Stimulated activated naive CD8-positive, alpha-beta T cell treated with anti-CD3 and anti-CD28 coated beads, Interleukin-15, amount 100 ng/mL, for 72 hours (primary cell): ENCODE results near the gene FANK1.
"Not testable (repeated sequence)": the region's sequence is repeated elsewhere in the genome, so short reads cannot be mapped to it uniquely, and the experiment has no call there.

Experiments
- ATAC-seq: fragments of 150-1000 bp; cut with Tn5 transposase; 2 replicates; pipeline ENCODE4 v1.10.0; 2021; ENCODE audit warnings: mild to moderate bottlenecking, moderate library complexity
- DNase-seq, 2 donors: peaks; one replicate each; pipeline ENCODE4 v3.0.0; 2021 to 2022
- H3K27ac Mint-ChIP-seq, 2 donors: one replicate each; pipeline ENCODE4 v1.8.0; 2022; ENCODE audit warnings: mild to moderate bottlenecking in 2 of 2, mixed read lengths in 2 of 2, moderate library complexity in 2 of 2
- H3K27me3 Mint-ChIP-seq: one replicate; pipeline ENCODE4 v1.8.0; 2022; ENCODE audit warnings: mixed read lengths
- H3K4me1 Mint-ChIP-seq: one replicate; pipeline ENCODE4 v1.8.0; 2022; ENCODE audit warnings: mild to moderate bottlenecking, mixed read lengths
- H3K4me3 Mint-ChIP-seq, 2 donors: one replicate each; pipeline ENCODE4 v1.8.0; 2022; ENCODE audit warnings: mild to moderate bottlenecking in 2 of 2, mixed read lengths in 2 of 2, moderate library complexity in 1 of 2
- H3K9me3 Mint-ChIP-seq, 2 donors: one replicate each; pipeline ENCODE4 v1.8.0; 2022; ENCODE audit warnings: mixed read lengths in 2 of 2

The FANK1 gene

DNA sequence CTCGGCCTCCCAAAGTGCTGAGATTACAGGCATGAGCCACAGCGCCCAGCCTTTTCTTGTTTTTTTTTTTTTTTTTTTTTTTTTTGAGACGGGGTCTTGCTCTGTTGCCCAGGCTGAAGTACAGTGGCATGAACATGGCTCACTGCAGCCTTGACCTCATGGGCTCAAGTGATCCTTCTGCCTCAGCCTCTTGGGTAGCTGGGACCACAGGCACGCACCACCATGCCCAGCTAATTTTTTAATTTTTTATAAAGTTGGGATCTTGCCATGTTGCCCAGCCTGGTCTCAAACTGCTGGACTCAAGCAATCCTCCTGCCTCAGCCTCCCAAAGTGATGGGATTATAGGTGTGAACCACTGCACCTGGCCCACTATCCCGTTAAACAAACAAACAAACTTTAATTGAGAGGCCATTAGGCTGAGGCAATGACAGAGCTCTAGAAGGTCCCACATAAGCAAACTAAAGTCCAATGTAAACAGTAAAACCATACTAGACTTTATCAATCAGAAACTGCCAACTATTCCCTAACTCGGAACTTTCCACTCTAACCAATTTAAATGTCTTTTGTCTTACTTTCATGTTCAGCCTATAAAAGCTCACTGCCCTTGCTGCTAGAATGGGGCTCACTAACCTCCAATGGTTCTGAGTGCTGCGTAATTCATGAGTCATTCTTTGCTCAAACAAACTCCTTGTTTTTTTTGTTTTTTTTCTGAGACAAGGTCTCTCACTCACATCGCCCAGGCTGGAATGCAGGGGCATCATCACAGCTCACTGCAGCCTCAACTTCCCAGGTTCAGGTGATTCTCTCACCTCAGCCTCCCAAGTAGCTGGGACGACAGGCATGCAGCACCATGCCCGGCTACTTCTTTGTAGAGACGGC lies 17.2 kb upstream of the FANK1 start:
- Mint-ChIP-seq H3K4me1 (no peaks in the 10 kb centered on the region), H3K4me3 (no peak overlapping the region), H3K27ac (no peak overlapping the region), H3K27me3 (no peaks in the 10 kb centered on the region), H3K9me3 (no peaks in the 10 kb centered on the region)
- DNase-seq (no peak), ATAC-seq (no peak)

DNA sequence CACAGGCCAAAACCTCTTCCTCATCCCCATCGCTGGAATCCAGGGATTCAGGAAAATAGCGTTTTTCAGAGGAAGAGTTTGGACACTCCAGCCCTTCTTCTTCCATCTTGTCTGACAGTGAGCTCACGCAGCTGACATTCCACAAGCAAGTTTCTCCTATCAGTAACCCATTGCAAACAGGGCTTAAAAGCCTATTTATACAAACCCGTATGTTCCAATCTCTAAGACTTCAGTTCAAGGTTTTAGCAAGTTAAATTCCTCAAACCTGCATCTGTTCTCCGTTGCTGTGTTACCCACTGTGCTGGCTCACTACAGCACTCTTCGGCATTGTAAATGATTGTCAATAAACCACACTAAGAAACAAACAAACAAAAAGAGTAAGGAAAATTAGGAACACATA lies 15.6 kb upstream of the FANK1 start:
- no peaks in the 10 kb centered on the region for H3K4me1 Mint-ChIP-seq
- no peak for DNase-seq
- H3K27me3 Mint-ChIP-seq = no peaks in the 10 kb centered on the region
- no peak for ATAC-seq
- no peak overlapping the region for H3K27ac Mint-ChIP-seq
- no peak overlapping the region for H3K4me3 Mint-ChIP-seq
- no peaks in the 10 kb centered on the region for H3K9me3 Mint-ChIP-seq

- no peak for DNase-seq
- Mint-ChIP-seq H3K4me3 (no peak within 1 kb of the TSS), H3K9me3 (no peaks in the 10 kb centered on the region), H3K27ac (peak within 1 kb of the TSS in 1 of 2 donors; percentile 8), H3K27me3 (no peaks in the 10 kb centered on the region), H3K4me1 (no peaks in the 10 kb centered on the region)
- no peak for ATAC-seq
Measured at GRCh38 chr10:125881192-125881591, 15.2 kb upstream of the FANK1 start, which contains the start of gene DHX32. TSS of gene DHX32 (minus strand) at chr10:125881292. CDS start at chr10:125880824, 468 bp downstream.

DNA sequence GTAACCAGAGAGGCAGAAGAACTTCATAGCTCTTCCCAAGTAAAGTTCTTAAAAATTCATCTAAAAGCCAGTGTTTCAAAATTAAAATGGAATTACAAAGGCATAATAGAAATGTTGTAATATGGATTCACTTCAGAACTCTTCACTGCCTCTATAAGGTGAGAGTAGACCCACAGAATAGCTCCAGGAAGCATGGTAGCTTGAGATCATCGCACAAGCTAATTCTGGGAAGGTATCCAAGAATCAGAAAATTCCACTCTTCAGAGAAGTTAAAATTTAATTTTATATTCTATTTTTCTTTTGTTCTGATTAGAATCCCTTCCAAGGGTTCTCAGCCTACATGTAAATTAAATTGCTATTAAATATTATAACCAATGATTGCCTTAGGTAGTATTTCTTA lies 13.8 kb upstream of the FANK1 start:
- no peak for ATAC-seq
- Mint-ChIP-seq H3K4me3 (no peak overlapping the region), H3K27ac (no peak overlapping the region), H3K9me3 (no peaks in the 10 kb centered on the region), H3K4me1 (no peaks in the 10 kb centered on the region), H3K27me3 (no peaks in the 10 kb centered on the region)
- DNase-seq = no peak

- Mint-ChIP-seq H3K4me1 (no peaks in the 10 kb centered on the region), H3K9me3 (no peaks in the 10 kb centered on the region), H3K27ac (no peak overlapping the region), H3K27me3 (no peaks in the 10 kb centered on the region), H3K4me3 (no peak overlapping the region)
- no peak for ATAC-seq
- no peak for DNase-seq
Measured at GRCh38 chr10:125883211-125883610, 13.2 kb upstream of the FANK1 start.

DNA sequence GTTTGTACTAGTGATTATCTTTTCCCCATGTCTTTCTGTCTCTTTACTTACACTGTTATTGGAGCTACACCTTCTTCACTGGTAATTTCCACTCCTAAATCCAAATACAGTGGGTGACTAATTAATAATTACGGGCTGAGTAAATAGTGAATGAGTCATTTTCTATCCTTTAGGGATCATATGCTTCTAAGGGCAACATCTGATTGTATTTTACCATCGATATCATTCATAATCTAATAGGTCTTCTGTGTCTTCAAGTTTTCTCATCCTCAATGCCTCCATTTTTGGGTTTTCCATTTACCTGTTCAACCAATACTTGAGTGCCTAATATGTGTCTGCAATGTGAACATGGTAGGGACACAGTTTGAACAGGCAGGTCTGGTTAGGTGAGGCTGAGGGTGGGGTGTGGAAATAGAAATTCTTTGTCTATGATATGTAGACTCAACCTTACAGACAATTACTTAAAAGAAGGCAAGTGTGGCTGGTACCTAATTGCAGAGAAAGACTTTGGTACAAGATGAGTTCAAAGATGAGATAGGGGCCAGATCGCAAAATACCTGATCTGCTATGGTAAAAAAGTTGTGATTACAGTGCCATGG lies 9.4 kb upstream of the FANK1 start:
- Mint-ChIP-seq H3K27me3 (no peaks in the 10 kb centered on the region), H3K4me3 (no peak overlapping the region), H3K9me3 (no peaks in the 10 kb centered on the region), H3K4me1 (no peaks in the 10 kb centered on the region), H3K27ac (no peak overlapping the region)
- ATAC-seq (no peak), DNase-seq (no peak)

DNA sequence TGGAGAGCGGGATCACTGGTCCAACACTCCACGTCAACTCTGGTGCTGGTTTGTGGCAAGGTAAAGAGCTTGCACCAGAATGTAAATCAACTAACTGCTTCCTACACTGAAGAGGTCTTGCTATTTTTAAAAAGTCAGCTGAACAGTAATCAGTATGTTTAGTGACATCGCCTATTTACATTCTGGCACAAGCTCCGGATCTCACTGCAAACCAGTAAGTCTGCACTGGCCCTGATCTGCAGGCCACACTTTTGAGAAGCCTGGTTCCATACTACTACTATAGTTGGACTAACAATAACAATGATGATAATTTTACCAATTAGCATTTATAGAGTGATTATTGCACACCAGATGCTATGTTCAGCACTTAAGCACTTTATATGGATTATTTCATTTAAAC lies 6.9 kb upstream of the FANK1 start:
- not testable (repeated sequence) for H3K27me3 Mint-ChIP-seq, H3K27ac Mint-ChIP-seq, H3K4me1 Mint-ChIP-seq, H3K4me3 Mint-ChIP-seq, H3K9me3 Mint-ChIP-seq, ATAC-seq, DNase-seq

DNA sequence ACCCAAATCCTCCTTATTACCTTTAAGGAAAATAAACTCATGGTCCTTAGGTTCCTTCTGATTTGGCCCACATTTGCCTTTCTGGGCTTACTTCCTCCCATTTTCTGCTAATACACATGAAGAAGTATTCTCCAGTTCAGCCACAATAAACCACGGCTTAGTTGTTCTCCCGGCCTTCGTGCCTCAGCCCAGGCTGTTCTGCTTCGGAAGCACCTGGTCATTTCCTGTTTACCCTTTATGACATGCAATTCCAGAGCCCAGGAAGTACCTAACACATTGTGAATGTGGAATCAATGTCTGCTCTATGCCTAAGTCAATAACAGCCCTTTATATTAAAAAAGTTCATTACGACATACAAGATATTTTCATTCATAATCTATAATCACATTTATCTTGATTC lies 4.0 kb upstream of the FANK1 start:
- H3K4me1 Mint-ChIP-seq = peaks cover 21% of the 10 kb centered on the region
- H3K27ac Mint-ChIP-seq, H3K9me3 Mint-ChIP-seq, H3K4me3 Mint-ChIP-seq, ATAC-seq, H3K27me3 Mint-ChIP-seq, DNase-seq: not testable (repeated sequence)

DNA sequence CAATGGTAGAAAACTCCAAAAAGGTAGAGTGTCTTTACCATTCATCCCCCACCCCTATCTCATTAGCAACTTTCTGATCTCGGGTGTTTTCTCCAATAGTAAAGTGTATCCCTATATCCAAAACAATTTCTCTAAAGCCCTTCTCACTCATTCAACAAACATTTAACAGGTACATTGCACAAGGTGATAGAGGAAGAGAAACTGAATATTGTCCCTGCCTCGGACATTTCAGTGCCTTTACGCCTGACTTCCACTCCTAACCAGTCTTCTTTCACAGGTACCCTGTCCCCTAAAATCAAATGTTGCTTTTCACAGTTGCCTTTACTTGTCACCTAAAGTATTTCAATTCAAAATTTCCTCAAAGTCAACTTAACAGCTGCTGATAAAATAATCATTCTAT lies 2.2 kb upstream of the FANK1 start:
- H3K9me3 Mint-ChIP-seq, H3K27ac Mint-ChIP-seq, ATAC-seq, DNase-seq, H3K4me3 Mint-ChIP-seq, H3K27me3 Mint-ChIP-seq: not testable (repeated sequence)
- peaks cover 22% of the 10 kb centered on the region for H3K4me1 Mint-ChIP-seq

DNA sequence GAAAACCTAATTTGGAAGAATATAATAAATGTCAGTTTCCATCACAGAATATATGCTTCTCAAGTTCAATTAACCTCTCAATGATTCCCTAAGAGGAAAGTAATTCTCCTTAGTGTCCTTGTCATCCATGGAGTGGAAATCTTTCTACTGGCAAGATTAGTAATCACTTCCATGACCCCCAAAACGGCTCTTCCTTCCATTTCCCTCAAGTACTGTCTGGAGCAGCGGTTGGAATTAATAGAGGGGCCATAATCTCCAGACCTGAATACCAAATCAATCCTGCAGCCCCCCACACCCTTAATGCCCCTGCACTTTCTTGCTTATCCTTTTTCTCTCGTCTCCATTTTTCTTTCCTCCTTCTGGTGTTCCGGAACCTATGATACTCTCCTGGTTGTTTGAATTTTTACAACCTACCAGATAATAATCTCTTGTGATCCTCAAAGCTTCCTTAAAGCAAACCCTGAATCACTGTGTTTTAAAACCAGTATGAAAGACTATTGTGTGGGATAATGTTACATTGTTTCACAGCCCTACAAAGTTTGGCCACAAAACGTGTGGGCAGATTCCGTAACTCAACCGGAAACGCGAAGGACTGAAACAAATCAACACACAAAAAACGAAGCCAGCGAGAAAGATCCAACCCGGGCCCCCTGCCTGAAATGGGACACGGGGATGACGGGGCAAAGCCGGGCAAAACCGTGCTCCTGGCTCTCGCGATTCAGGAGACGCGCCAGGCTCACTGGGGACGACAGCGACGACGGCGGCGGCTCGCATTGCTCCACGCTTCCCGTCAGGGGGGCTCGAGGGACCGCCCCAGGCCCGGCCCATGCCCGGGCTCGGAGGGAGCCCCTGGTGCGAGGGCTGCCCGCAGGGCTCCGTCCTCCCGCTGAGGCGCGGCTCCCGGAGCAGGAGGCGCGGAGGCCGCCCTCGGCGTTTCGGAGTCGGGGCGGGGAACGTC lies 955 bp upstream of the FANK1 start:
- not testable (repeated sequence) for H3K27me3 Mint-ChIP-seq, H3K9me3 Mint-ChIP-seq
- DNase-seq (peak; percentile 48 to 50), ATAC-seq (peak; percentile 81)
- H3K4me1 Mint-ChIP-seq = peaks cover 22% of the 10 kb centered on the region
- H3K27ac Mint-ChIP-seq = peak overlapping the region; percentile 68 to 93
- peak overlapping the region; percentile 83 to 91 for H3K4me3 Mint-ChIP-seq

DNA sequence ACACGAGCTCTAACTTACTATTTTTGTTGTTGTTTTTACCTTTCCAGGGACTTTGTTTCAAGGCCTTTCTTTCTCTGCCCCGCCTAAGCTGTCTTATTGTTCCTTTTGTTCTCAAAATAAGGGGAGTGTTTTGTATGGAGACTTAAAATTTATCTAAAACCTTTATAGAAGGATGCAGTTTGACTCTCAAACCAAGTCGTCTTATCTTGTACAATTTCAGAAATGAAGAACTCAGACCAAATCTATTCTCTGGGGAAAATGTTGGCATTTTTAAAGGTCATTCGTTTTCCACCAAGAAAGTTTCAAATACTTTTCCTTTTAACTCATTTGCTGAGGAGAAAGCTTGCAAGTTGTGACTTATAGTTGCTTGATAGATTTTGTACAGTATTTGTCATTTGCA lies 953 bp downstream of the FANK1 start:
- not testable (repeated sequence) for H3K27me3 Mint-ChIP-seq, H3K27ac Mint-ChIP-seq, H3K9me3 Mint-ChIP-seq, DNase-seq, ATAC-seq
- peaks cover 22% of the 10 kb centered on the region for H3K4me1 Mint-ChIP-seq
- H3K4me3 Mint-ChIP-seq = peak overlapping the region; percentile 93

DNA sequence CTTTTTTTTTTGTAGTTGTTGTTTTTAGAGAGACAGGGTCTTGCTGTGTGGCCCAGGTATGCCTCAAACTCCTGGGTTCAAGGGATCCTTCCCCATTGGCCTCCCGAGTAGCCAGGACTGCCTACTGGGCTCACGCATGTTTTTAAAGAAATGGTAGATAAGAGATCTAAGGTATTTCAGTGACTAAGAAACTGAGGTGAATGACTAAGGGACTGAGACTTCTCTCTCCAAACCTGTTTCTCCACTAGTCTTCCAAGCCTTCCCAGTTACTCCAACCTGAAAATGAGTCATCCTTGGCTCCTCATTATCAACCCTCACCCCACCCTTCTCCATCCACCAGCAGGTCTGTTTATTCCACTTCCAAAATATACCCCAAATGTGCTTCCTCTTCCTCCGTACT lies 4.6 kb downstream of the FANK1 start:
- not testable (repeated sequence) for H3K9me3 Mint-ChIP-seq, ATAC-seq, DNase-seq, H3K4me3 Mint-ChIP-seq, H3K4me1 Mint-ChIP-seq, H3K27me3 Mint-ChIP-seq, H3K27ac Mint-ChIP-seq

GRCh38 chr10:125903135-125903640 lies 6.8 kb downstream of the FANK1 start:
- ATAC-seq, H3K27ac Mint-ChIP-seq, H3K4me3 Mint-ChIP-seq, H3K4me1 Mint-ChIP-seq, DNase-seq, H3K9me3 Mint-ChIP-seq: not testable (repeated sequence)
- H3K27me3 Mint-ChIP-seq = peaks cover 10% of the 10 kb centered on the region

GRCh38 chr10:125905069-125905994 lies 9.0 kb downstream of the FANK1 start:
- not testable (repeated sequence) for H3K27ac Mint-ChIP-seq, H3K4me1 Mint-ChIP-seq, H3K9me3 Mint-ChIP-seq, ATAC-seq, H3K4me3 Mint-ChIP-seq, DNase-seq
- H3K27me3 Mint-ChIP-seq = peaks cover 10% of the 10 kb centered on the region
